Heart left ventricle (tissue), 13 donors: Measurements from ENCODE around the gene WLS.

Experiments
- CTCF ChIP-seq, 12 donors: fragments of 200-600 bp; sonication (generic) in 4 of 12; IDR thresholded peaks; one replicate each; pipeline versions ENCODE4 v1.5.0 to v1.8.0; 2018 to 2022; ENCODE audit warnings: antibody characterized with exemption in 12 of 12, mild to moderate bottlenecking in 5 of 12
- POLR2A ChIP-seq, 2 donors: fragments of 450-650 bp; IDR thresholded peaks; one replicate each; pipeline ENCODE4 v1.6.1; 2017; ENCODE audit warnings: antibody characterized with exemption in 2 of 2, mild to moderate bottlenecking in 2 of 2, moderate library complexity in 2 of 2
- donor health status: ischemic (EF 13 %, LVEDD 7.1; RV severe dilation, severe dysfunction).
- donor health status: DM: no; HTN: yes; CAD: no.
- donor health status: DM: no; HTN: no; CAD: no.
- donor health status: ischemic (EF 25% LVEDD 6.9; RV normal size, moderate dysfunction).
- donor health status: ischemic (EF 25% LVEDD 5.7; RV mildly dilated, moderate dysfunction).
- donor health status: ischemic (EF 35%, LVEDD 5.7; RV mildly dilated, moderate dysfunction).
- donor health status: nonischemic (EF 11% LVEDD 7.7; RV severe dilation, severe dysfunction).
- donor health status: DM: yes; HTN: yes; CAD: no.
- donor health status: PGD.
- donor health status: ischemic (EF 29% LVEDD 5.4; RV normal size, mild dysfunction).
- donor health status: nonischemic (EF 23%, LVEDD 6.1; RV moderate dilation, normal function).

DNA sequence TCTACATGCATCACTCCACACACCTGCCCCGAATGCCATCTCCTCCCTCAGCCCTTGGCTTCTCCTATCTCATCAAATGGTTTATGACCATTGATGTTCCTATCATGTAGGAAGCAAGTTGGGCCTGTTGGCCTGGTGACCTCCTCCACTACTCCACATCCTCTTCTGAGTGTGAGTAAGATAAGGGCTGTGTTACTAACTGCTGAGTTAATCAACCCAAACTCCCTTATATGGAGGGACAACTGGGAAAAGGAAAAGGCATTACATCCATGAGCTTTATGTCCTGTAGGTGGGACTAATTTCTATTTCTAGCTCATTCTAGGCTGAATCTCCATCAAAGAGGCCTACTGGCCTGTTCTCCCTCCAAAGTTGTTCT is 57.6 kb downstream of the WLS start:
- TF ChIP-seq CTCF (IDR thresholded peaks at IDR 0.05) (no peak), POLR2A (IDR thresholded peaks at IDR 0.05) (no peak)
